IMR-90 (cell line): ENCODE measurements around the gene RAB37. TPM values are rescaled to one million over a fixed set of nuclear protein-coding genes. Genes with fewer than 3 reads are reported as not detected.

ENCODE experiments used
- ATAC-seq: fragments of 200-7000 bp; cut with Tn5 transposase; 2 replicates; pipeline ENCODE4 v1.9.1; 2020; ENCODE audit warnings: low read depth, mild to moderate bottlenecking, moderate library complexity
- BruUV-seq: library from RNA; stranded (reverse); fragments of 400-500 nt; replicated peaks from 2 replicates; lab custom pipeline; 2021; lab: Mats Ljungman, UMichigan
- CTCF ChIA-PET: fragments of 300-600 bp; formaldehyde crosslinking; extraction: SDS; loops from one replicate; lab custom pipeline; 2021; ENCODE audit warnings: antibody characterized with exemption; lab: Yijun Ruan, JAX
- POLR2A ChIA-PET: fragments of 300-600 bp; sonication (Branson Sonifier 250); formaldehyde crosslinking; loops from one replicate; lab custom pipeline; 2022; ENCODE audit warnings: antibody characterized with exemption; ENCODE audit not compliant: unreplicated experiment; lab: Charles Lee
- DNase-seq: peaks from one replicate; pipeline ENCODE4 v3.0.0; 2013
- H2AFZ ChIP-seq: replicated peaks from 2 replicates; pipeline ENCODE3; 2013; ENCODE audit warnings: low read length, mild to moderate bottlenecking; ENCODE audit not compliant: poor library complexity
- H2AK5ac ChIP-seq: 2 replicates; pipeline ENCODE4 v1.6.1; 2013; ENCODE audit warnings: low read depth, low read length, inconsistent platforms
- H2AK9ac ChIP-seq: replicated peaks from 2 replicates; pipeline ENCODE3; 2013; ENCODE audit warnings: mild to moderate bottlenecking, low read depth, low read length, moderate library complexity; ENCODE audit not compliant: poor library complexity
- H2BK120ac ChIP-seq: 2 replicates; pipeline ENCODE4 v1.6.1; 2013; ENCODE audit warnings: low read depth, low read length, inconsistent platforms
- H2BK15ac ChIP-seq: 3 replicates; pipeline ENCODE4 v1.6.1; 2013; ENCODE audit warnings: low read depth, low read length, inconsistent platforms
- H2BK20ac ChIP-seq: 2 replicates; pipeline ENCODE4 v1.6.1; 2013; ENCODE audit warnings: low read depth, mild to moderate bottlenecking, inconsistent platforms, low read length, moderate library complexity
- H2BK5ac ChIP-seq: 2 replicates; pipeline ENCODE4 v1.6.1; 2013; ENCODE audit warnings: mild to moderate bottlenecking, low read depth, low read length, inconsistent platforms; ENCODE audit not compliant: poor library complexity, severe bottlenecking
- H3K14ac ChIP-seq: replicated peaks from 2 replicates; pipeline ENCODE4 v1.6.1; 2013; ENCODE audit warnings: low read depth, low read length, inconsistent platforms
- H3K18ac ChIP-seq: 2 replicates; pipeline ENCODE4 v1.6.1; 2013; ENCODE audit warnings: low read depth, low read length, control low read depth
- H3K23ac ChIP-seq: 2 replicates; pipeline ENCODE4 v1.6.1; 2013; ENCODE audit warnings: low read depth, low read length, inconsistent platforms
- H3K27ac ChIP-seq: 2 replicates; pipeline ENCODE4 v1.5.1; 2013; ENCODE audit warnings: mild to moderate bottlenecking, control low read depth, low read length; ENCODE audit not compliant: insufficient read depth
- H3K27me3 ChIP-seq: 2 replicates; pipeline ENCODE4 v1.6.1; 2013; ENCODE audit warnings: low read length; ENCODE audit not compliant: control insufficient read depth, insufficient read depth
- H3K36me3 ChIP-seq: 2 replicates; pipeline ENCODE4 v1.6.1; 2013; ENCODE audit warnings: low read length, mixed read lengths; ENCODE audit not compliant: control insufficient read depth, insufficient read depth
- H3K4ac ChIP-seq: 2 replicates; pipeline ENCODE4 v1.6.1; 2013; ENCODE audit warnings: low read depth, low read length, inconsistent platforms
- H3K4me1 ChIP-seq: 2 replicates; pipeline ENCODE4 v1.6.1; 2013; ENCODE audit warnings: low read length, mixed read lengths; ENCODE audit not compliant: control insufficient read depth, insufficient read depth
- H3K4me2 ChIP-seq: 2 replicates; pipeline ENCODE4 v1.6.1; 2013; ENCODE audit warnings: low read depth, mild to moderate bottlenecking, control low read depth, low read length, moderate library complexity
- H3K4me3 ChIP-seq: 2 replicates; pipeline ENCODE4 v1.5.1; 2013; ENCODE audit warnings: low read depth, mild to moderate bottlenecking, control low read depth, low read length, moderate library complexity; ENCODE audit not compliant: insufficient read depth
- H3K56ac ChIP-seq: 2 replicates; pipeline ENCODE4 v1.6.1; 2013; ENCODE audit warnings: low read length, inconsistent platforms; ENCODE audit not compliant: insufficient read depth; ENCODE audit errors: extremely low read depth
- H3K79me1 ChIP-seq, 2 experiments: 2 replicates each; pipeline ENCODE4 v1.6.1; 2013; ENCODE audit warnings: low read length in 2 of 2, inconsistent platforms in 1 of 2, low read depth in 1 of 2
- H3K9ac ChIP-seq: 2 replicates; pipeline ENCODE4 v1.6.1; 2013; ENCODE audit warnings: low read depth, low read length, control low read depth
- H3K9me1 ChIP-seq: 2 replicates; pipeline ENCODE4 v1.6.1; 2013; ENCODE audit warnings: low read length, inconsistent platforms; ENCODE audit not compliant: insufficient read depth
- H3K9me3 ChIP-seq: 2 replicates; pipeline ENCODE4 v1.6.1; 2013; ENCODE audit warnings: low read length; ENCODE audit not compliant: control insufficient read depth, insufficient read depth
- H4K20me1 ChIP-seq: 2 replicates; pipeline ENCODE4 v1.6.1; 2013; ENCODE audit warnings: low read length, inconsistent platforms; ENCODE audit not compliant: insufficient read depth
- H4K5ac ChIP-seq: 2 replicates; pipeline ENCODE4 v1.6.1; 2013; ENCODE audit warnings: mild to moderate bottlenecking, low read depth, low read length, control low read depth
- H4K8ac ChIP-seq, 2 experiments: 2 replicates each; pipeline ENCODE4 v1.6.1; 2013; ENCODE audit warnings: low read depth in 2 of 2, low read length in 2 of 2, control low read depth in 1 of 2, inconsistent platforms in 1 of 2
- H4K91ac ChIP-seq: 2 replicates; pipeline ENCODE4 v1.6.1; 2013; ENCODE audit warnings: low read depth, low read length, inconsistent platforms; ENCODE audit not compliant: insufficient read depth
- BHLHE40 ChIP-seq: fragments of 150-350 bp; IDR thresholded peaks from 2 replicates; pipeline ENCODE4 v1.6.1; 2016; ENCODE audit warnings: mild to moderate bottlenecking, low read depth, low read length
- CEBPB ChIP-seq: IDR thresholded peaks from 2 replicates; pipeline ENCODE4 v1.6.1; 2012; ENCODE audit warnings: low read depth, low read length, improper control_type of control experiment
- CHD1 ChIP-seq: IDR thresholded peaks from 2 replicates; pipeline ENCODE4 v1.6.1; 2012; ENCODE audit warnings: low read depth, low read length, improper control_type of control experiment
- ELK1 ChIP-seq: fragments of 150-350 bp; IDR thresholded peaks from 2 replicates; pipeline ENCODE4 v1.6.1; 2016; ENCODE audit warnings: low read depth, mild to moderate bottlenecking, low read length, moderate library complexity, borderline replicate concordance
- FOS ChIP-seq: fragments of 150-350 bp; IDR thresholded peaks from 2 replicates; pipeline ENCODE4 v1.6.1; 2016; ENCODE audit warnings: low read depth, low read length
- MAFK ChIP-seq: IDR thresholded peaks from 2 replicates; pipeline ENCODE4 v1.6.1; 2012; ENCODE audit warnings: low read depth, low read length, improper control_type of control experiment
- MAZ ChIP-seq: IDR thresholded peaks from 2 replicates; pipeline ENCODE4 v1.6.1; 2012; ENCODE audit warnings: low read depth, mild to moderate bottlenecking, low read length, improper control_type of control experiment, moderate library complexity, borderline replicate concordance
- MXI1 ChIP-seq: IDR thresholded peaks from 2 replicates; pipeline ENCODE4 v1.6.1; 2012; ENCODE audit warnings: low read depth, mild to moderate bottlenecking, low read length, moderate library complexity, borderline replicate concordance
- NFE2L2 ChIP-seq: fragments of 150-350 bp; IDR thresholded peaks from 2 replicates; pipeline ENCODE4 v1.6.1; 2016; ENCODE audit warnings: low read depth, mild to moderate bottlenecking, low read length
- POLR2A ChIP-seq: IDR thresholded peaks from 2 replicates; pipeline ENCODE4 v1.6.1; 2012; ENCODE audit warnings: mild to moderate bottlenecking, low read depth, low read length
- RAD21 ChIP-seq: IDR thresholded peaks from 2 replicates; pipeline ENCODE4 v1.6.1; 2012; ENCODE audit warnings: low read length, improper control_type of control experiment
- RCOR1 ChIP-seq: IDR thresholded peaks from 2 replicates; pipeline ENCODE4 v1.6.1; 2012; ENCODE audit warnings: mild to moderate bottlenecking, low read length, improper control_type of control experiment; ENCODE audit not compliant: insufficient replicate concordance
- RFX5 ChIP-seq: IDR thresholded peaks from 2 replicates; pipeline ENCODE4 v1.8.0; 2012; ENCODE audit warnings: low read depth, mild to moderate bottlenecking, low read length, moderate library complexity
- SMC3 ChIP-seq: fragments of 150-350 bp; IDR thresholded peaks from 2 replicates; pipeline ENCODE4 v1.6.1; 2016; ENCODE audit warnings: low read depth, mild to moderate bottlenecking, antibody characterized with exemption, low read length, moderate library complexity
- WGBS, 2 experiments: methylation state at CpG; one replicate each; pipeline versions ENCODE4 v1.1.5 to v1.1.7; 2013; ENCODE audit warnings: missing lambda C conversion rate in 2 of 2; ENCODE audit not compliant: insufficient read length in 1 of 2; ENCODE audit errors: extremely low coverage in 2 of 2; 5-methylcytosine and 5-hydroxymethylcytosine counted together
- dilution Hi-C: fragments of 300-500 bp; cut with HindIII; formaldehyde crosslinking; loops from one replicate; pipeline ENCODE4 v1.14.3; 2018; ENCODE audit warnings: low sequenced_read_pairs; ENCODE audit not compliant: unreplicated experiment
- in situ Hi-C: fragments of 300-500 bp; cut with MboI; formaldehyde crosslinking; loops from 3 replicates; pipeline ENCODE4 v1.14.3; 2019; ENCODE audit warnings: low sequenced_read_pairs, inconsistent platforms, mixed read lengths
- intact Hi-C: fragments of 100-400 bp; cut with micrococcal nuclease; formaldehyde crosslinking; loops from 2 replicates; pipeline ENCODE4 v1.10.0; 2022
- polyA plus RNA-seq, 3 experiments: library from polyadenylated mRNA; depleted of rRNA; stranded (reverse); fragments of >200 nt; gene quantifications; 2 replicates each; pipeline ENCODE4 v1.2.3, GENCODE V29; 2012; ENCODE audit warnings: low replicate concordance in 1 of 3
- total RNA-seq: library from RNA; depleted of rRNA; stranded (reverse); fragments of >200 nt; gene quantifications from 2 replicates; pipeline ENCODE4 v1.2.3, GENCODE V29; 2012
- TF ChIP-seq, protein P1 (sequence below): fragments of 150-350 bp; IDR thresholded peaks from 2 replicates; pipeline ENCODE4 v1.6.1; 2017; ENCODE audit warnings: mild to moderate bottlenecking, antibody characterized with exemption, low read length, low read depth
- TF ChIP-seq, protein P2 (sequence below): conservative IDR thresholded peaks from 2 replicates; pipeline ENCODE4 v1.5.1; 2012; ENCODE audit warnings: mild to moderate bottlenecking, low read depth, low read length, improper control_type of control experiment

RAB37 gene
- total and polyA plus RNA-seq, 2 of the 4 experiments (the other 2 are of a cell fraction): 0.19 TPM; not detected in 1

- DNase-seq (peak; percentile 72), ATAC-seq (no peak)
- Histone ChIP-seq H3K27ac (no peak overlapping the region), H2BK15ac (no peak overlapping the region), H4K8ac (no peak overlapping the region), H3K4ac (no peak overlapping the region), H2AK5ac (no peak overlapping the region), H2BK120ac (no peak overlapping the region), H4K20me1 (peaks cover 9% of the 10 kb centered on the region; the same call in 1 of the 2 replicates), H3K9me1 (no peaks in the 10 kb centered on the region), H3K14ac (no peak overlapping the region), H4K5ac (no peak overlapping the region), H3K27me3 (no peaks in the 10 kb centered on the region), H3K36me3 (peaks cover 9% of the 10 kb centered on the region), H3K9ac (no peak overlapping the region), H4K91ac (no peak overlapping the region), H3K79me1 (peaks cover 23 to 53% of the 10 kb centered on the region in 2 experiments), H3K9me3 (no peaks in the 10 kb centered on the region), H3K4me1 (peaks cover 7% of the 10 kb centered on the region), H3K18ac (no peak overlapping the region), H2AFZ (no peak overlapping the region), H3K4me3 (no peak overlapping the region), H2AK9ac (no peak overlapping the region), H3K23ac (no peak overlapping the region), H3K56ac (no peak overlapping the region), H3K4me2 (no peak overlapping the region), H2BK20ac (no peak overlapping the region), H2BK5ac (no peak overlapping the region)
- POLR2A ChIA-PET: no interaction called here
- no TSS peak for BruUV-seq
- dilution Hi-C loops (no loop called here), intact Hi-C loops (no loop called here), in situ Hi-C loops (no loop called here)
- CTCF ChIA-PET: interaction anchor here (0.6 to 1.4 kb wide), 2 partner anchors 13 to 180 kb away, joined by 8 to 11 read pairs; no protein-coding TSS in a partner anchor
- TF ChIP-seq MAFK (no peak), CEBPB (peak; percentile 83), RAD21 (no peak), MXI1 (no peak), MAZ (no peak), FOS (peak; percentile 82), RFX5 (no peak), BHLHE40 (peak; percentile 46; the same call in 1 of the 2 replicates), ELK1 (no peak), POLR2A (no peak), RCOR1 (no peak), NFE2L2 (no peak), SMC3 (no peak), CHD1 (no peak)
- TF ChIP-seq, protein P1, sequence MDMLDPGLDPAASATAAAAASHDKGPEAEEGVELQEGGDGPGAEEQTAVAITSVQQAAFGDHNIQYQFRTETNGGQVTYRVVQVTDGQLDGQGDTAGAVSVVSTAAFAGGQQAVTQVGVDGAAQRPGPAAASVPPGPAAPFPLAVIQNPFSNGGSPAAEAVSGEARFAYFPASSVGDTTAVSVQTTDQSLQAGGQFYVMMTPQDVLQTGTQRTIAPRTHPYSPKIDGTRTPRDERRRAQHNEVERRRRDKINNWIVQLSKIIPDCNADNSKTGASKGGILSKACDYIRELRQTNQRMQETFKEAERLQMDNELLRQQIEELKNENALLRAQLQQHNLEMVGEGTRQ: no peak
- TF ChIP-seq, protein P2, sequence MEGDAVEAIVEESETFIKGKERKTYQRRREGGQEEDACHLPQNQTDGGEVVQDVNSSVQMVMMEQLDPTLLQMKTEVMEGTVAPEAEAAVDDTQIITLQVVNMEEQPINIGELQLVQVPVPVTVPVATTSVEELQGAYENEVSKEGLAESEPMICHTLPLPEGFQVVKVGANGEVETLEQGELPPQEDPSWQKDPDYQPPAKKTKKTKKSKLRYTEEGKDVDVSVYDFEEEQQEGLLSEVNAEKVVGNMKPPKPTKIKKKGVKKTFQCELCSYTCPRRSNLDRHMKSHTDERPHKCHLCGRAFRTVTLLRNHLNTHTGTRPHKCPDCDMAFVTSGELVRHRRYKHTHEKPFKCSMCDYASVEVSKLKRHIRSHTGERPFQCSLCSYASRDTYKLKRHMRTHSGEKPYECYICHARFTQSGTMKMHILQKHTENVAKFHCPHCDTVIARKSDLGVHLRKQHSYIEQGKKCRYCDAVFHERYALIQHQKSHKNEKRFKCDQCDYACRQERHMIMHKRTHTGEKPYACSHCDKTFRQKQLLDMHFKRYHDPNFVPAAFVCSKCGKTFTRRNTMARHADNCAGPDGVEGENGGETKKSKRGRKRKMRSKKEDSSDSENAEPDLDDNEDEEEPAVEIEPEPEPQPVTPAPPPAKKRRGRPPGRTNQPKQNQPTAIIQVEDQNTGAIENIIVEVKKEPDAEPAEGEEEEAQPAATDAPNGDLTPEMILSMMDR: no peak
- WGBS, 2 experiments: 29% methylated on average over 1 of the region's 5 CpGs; no CpG with 5 or more reads in 1 of the 2 experiments
Observed at GRCh38 chr17:74778960-74779359, 41.9 kb downstream of the RAB37 start.
